K562 (cell line): ENCODE data around the gene NUDT14. TPM values are rescaled to one million over a fixed set of nuclear protein-coding genes. Genes with fewer than 3 reads are reported as not detected.

Experiments
- ARHGAP35 ChIP-seq: fragments of 450-650 bp; IDR thresholded peaks from 2 replicates; pipeline ENCODE4 v1.6.1; 2018; ENCODE audit not compliant: partially characterized antibody
- CAMTA2 ChIP-seq: fragments of 250-450 bp; sonication (Bioruptor Pico); conservative IDR thresholded peaks from 2 replicates; pipeline ENCODE4 v1.5.1; 2022
- CREM ChIP-seq: IDR thresholded peaks from 2 replicates; pipeline ENCODE4 v1.6.1; 2014; ENCODE audit warnings: antibody characterized with exemption, low read depth
- DEAF1 ChIP-seq: fragments of 450-650 bp; formaldehyde crosslinking; IDR thresholded peaks from 2 replicates; pipeline ENCODE4 v1.4.0; 2020; ENCODE audit warnings: mild to moderate bottlenecking, moderate library complexity
- DIDO1 ChIP-seq: fragments of 450-650 bp; IDR thresholded peaks from 2 replicates; pipeline ENCODE4 v1.6.1; 2016; ENCODE audit warnings: low read depth, missing biosample characterization, missing genetic modification characterization
- E2F4 ChIP-seq: sonication (generic); formaldehyde crosslinking; IDR thresholded peaks from 2 replicates; pipeline ENCODE4 v1.8.0; 2022; ENCODE audit warnings: mild to moderate bottlenecking, low read depth, missing genetic modification reagents
- ELK1 ChIP-seq: sonication (generic); formaldehyde crosslinking; IDR thresholded peaks from 2 replicates; pipeline ENCODE4 v1.8.1; 2022; ENCODE audit warnings: missing genetic modification reagents
- ETV5 ChIP-seq: sonication (generic); formaldehyde crosslinking; IDR thresholded peaks from 2 replicates; pipeline ENCODE4 v1.4.0; 2020; ENCODE audit warnings: low read depth, mild to moderate bottlenecking, missing genetic modification reagents
- HNRNPLL ChIP-seq: fragments of 200-400 bp; formaldehyde crosslinking; IDR thresholded peaks from 2 replicates; pipeline ENCODE4 v1.6.1; 2017; ENCODE audit warnings: low read length, low read depth, mild to moderate bottlenecking; ENCODE audit not compliant: poor library complexity, severe bottlenecking
- KLF10 ChIP-seq: fragments of 250-450 bp; sonication (Bioruptor Pico); IDR thresholded peaks from 2 replicates; pipeline ENCODE4 v1.6.1; 2021; ENCODE audit warnings: matching md5 sums
- LEF1 ChIP-seq: fragments of 450-650 bp; IDR thresholded peaks from 2 replicates; pipeline ENCODE4 v1.6.1; 2016; ENCODE audit warnings: mild to moderate bottlenecking
- MAZ ChIP-seq, 2 experiments: fragments of 450-650 bp in 1 of 2; sonication (generic) in 1 of 2; formaldehyde crosslinking; IDR thresholded peaks in 1 of 2; conservative IDR thresholded peaks in 1 of 2; 2 replicates each; pipeline versions ENCODE4 v1.4.0 to v1.5.0; 2020; ENCODE audit warnings: mild to moderate bottlenecking in 1 of 2, missing genetic modification reagents in 1 of 2
- MCM7 ChIP-seq, 2 experiments: fragments of 450-650 bp; IDR thresholded peaks; 2 replicates each; pipeline ENCODE4 v1.6.1; 2016 to 2018
- MYC ChIP-seq, 2 experiments: fragments of 250-450 bp in 1 of 2; sonication (Bioruptor Pico) in 1 of 2; IDR thresholded peaks; 2 replicates each; pipeline versions ENCODE4 v1.5.1 to v1.6.1; 2012 to 2021; ENCODE audit warnings: low read depth in 2 of 2, borderline replicate concordance in 1 of 2, improper control_type of control experiment in 1 of 2, low read length in 1 of 2, mild to moderate bottlenecking in 1 of 2, moderate library complexity in 1 of 2
- NCOA4 ChIP-seq: fragments of 450-650 bp; IDR thresholded peaks from 2 replicates; pipeline ENCODE4 v1.6.1; 2018; ENCODE audit warnings: mild to moderate bottlenecking; ENCODE audit not compliant: partially characterized antibody
- NFYB ChIP-seq: IDR thresholded peaks from 2 replicates; pipeline ENCODE4 v1.6.1; 2011; ENCODE audit warnings: mild to moderate bottlenecking, moderate library complexity; ENCODE audit not compliant: insufficient read length; ENCODE audit errors: extremely low read depth
- NR2C1 ChIP-seq, 2 experiments: fragments of 450-650 bp; IDR thresholded peaks; 2 replicates each; pipeline ENCODE4 v1.6.1; 2017; ENCODE audit warnings: mild to moderate bottlenecking in 2 of 2, antibody characterized with exemption in 1 of 2, inconsistent platforms in 1 of 2, missing compliant biosample characterization in 1 of 2, missing genetic modification characterization in 1 of 2
- POLR2G ChIP-seq: fragments of 200-400 bp; formaldehyde crosslinking; IDR thresholded peaks from 2 replicates; pipeline ENCODE4 v1.6.1; 2017; ENCODE audit warnings: low read depth, mild to moderate bottlenecking, antibody characterized with exemption, low read length, moderate library complexity
- RBM22 ChIP-seq: fragments of 200-400 bp; formaldehyde crosslinking; IDR thresholded peaks from 2 replicates; pipeline ENCODE4 v1.6.1; 2018; ENCODE audit warnings: low read length, low read depth; ENCODE audit not compliant: poor library complexity, severe bottlenecking
- SAFB ChIP-seq: fragments of 200-400 bp; formaldehyde crosslinking; IDR thresholded peaks from 2 replicates; pipeline ENCODE4 v1.6.1; 2017; ENCODE audit warnings: low read depth, low read length, borderline replicate concordance
- SIN3A ChIP-seq, 2 experiments: fragments of 150-350 bp in 1 of 2; IDR thresholded peaks; 2 replicates each; pipeline ENCODE4 v1.6.1; 2011 to 2016; ENCODE audit warnings: borderline replicate concordance in 2 of 2, low read depth in 2 of 2, low read length in 2 of 2, mild to moderate bottlenecking in 2 of 2, moderate library complexity in 2 of 2; ENCODE audit not compliant: control insufficient read depth in 1 of 2
- STAT5A ChIP-seq: IDR thresholded peaks from 2 replicates; pipeline ENCODE4 v1.6.1; 2012; ENCODE audit warnings: low read length, inconsistent platforms, borderline replicate concordance
- ZNF586 ChIP-seq: fragments of 450-650 bp; formaldehyde crosslinking; conservative IDR thresholded peaks from 2 replicates; pipeline ENCODE4 v1.4.0; 2020; ENCODE audit warnings: mild to moderate bottlenecking, moderate library complexity
- ZNF764 ChIP-seq: fragments of 250-450 bp; sonication (Bioruptor Pico); IDR thresholded peaks from 2 replicates; pipeline ENCODE4 v1.4.0; 2020; ENCODE audit warnings: low read depth, mild to moderate bottlenecking, moderate library complexity
- ZZZ3 ChIP-seq: fragments of 450-650 bp; IDR thresholded peaks from 2 replicates; pipeline ENCODE4 v1.6.1; 2016; ENCODE audit warnings: antibody characterized with exemption, mild to moderate bottlenecking, moderate library complexity
- polyA plus RNA-seq, 8 experiments: library from polyadenylated mRNA; depleted of rRNA in 4 of 8; stranded (reverse) in 5 of 8; unstranded in 3 of 8; fragments of >200 nt; fragmentation: Nextera tagmentation in 2 of 8; fragmentation: Illumina TruSeq in 1 of 8; extraction: Ambion mirVana in 2 of 8; extraction: Trizol in 1 of 8; gene quantifications; 2 replicates each; pipeline versions ENCODE4 v1.2.1 to v1.2.3, GENCODE V29; 2011 to 2014; ENCODE audit warnings: inconsistent platforms in 1 of 8, missing spikeins in 1 of 8
- total RNA-seq, 7 experiments: library from RNA; depleted of rRNA in 6 of 7; stranded (reverse); fragments of >200 nt in 6 of 7; fragmentation: Illumina TruSeq in 2 of 7; extraction: Trizol in 2 of 7; gene quantifications; 2 replicates each; pipeline versions ENCODE4 v1.2.1 to v1.2.3, GENCODE V29; 2011 to 2021; ENCODE audit warnings: low replicate concordance in 1 of 7

NUDT14 gene
- total and polyA plus RNA-seq, 9 of the 15 experiments (the other 6 are each of a cell fraction or from before 2014, with no cell fraction given) = 0.14 to 16.3 (median 8.2) TPM

- peak; percentile 70 for TF ChIP-seq POLR2G
- TF ChIP-seq DIDO1 = no peak
- no peak for TF ChIP-seq ZNF764
- TF ChIP-seq ARHGAP35 = no peak
- TF ChIP-seq CREM = no peak
- no peak for TF ChIP-seq MCM7 (IDR thresholded peaks at IDR 0.05)
- no peak for TF ChIP-seq NFYB
- TF ChIP-seq ZZZ3 = no peak
- TF ChIP-seq CAMTA2 (CRISPR knock-in tag) = no peak
- TF ChIP-seq DEAF1 (CRISPR knock-in tag) = no peak
- no peak for TF ChIP-seq RBM22
- TF ChIP-seq E2F4 (CRISPR knock-in tag) = no peak
- TF ChIP-seq ETV5 (CRISPR knock-in tag) = no peak
- TF ChIP-seq ZNF586 (CRISPR knock-in tag) = no peak
- TF ChIP-seq HNRNPLL = no peak
- TF ChIP-seq MYC (IDR thresholded peaks at IDR 0.05; ENCODE audit: low read depth, low read length) = peak; percentile 91; the same call in 1 of the 2 replicates
- no peak for TF ChIP-seq MYC (CRISPR knock-in tag; IDR thresholded peaks at IDR 0.05; ENCODE audit: borderline replicate concordance, low read depth)
- TF ChIP-seq SIN3A (IDR thresholded peaks at IDR 0.05; ENCODE audit: borderline replicate concordance in 2 of 2, control insufficient read depth in 1 of 2, low read depth in 2 of 2, low read length in 2 of 2) = no peak; a peak in 1 of 4 replicates
- TF ChIP-seq NCOA4 = no peak
- TF ChIP-seq NR2C1 (IDR thresholded peaks at IDR 0.05) = no peak
- TF ChIP-seq NR2C1 (tag; IDR thresholded peaks at IDR 0.05) = no peak
- peak in 1 of 2 experiments; percentile 25; a peak in 1 of 4 replicates for TF ChIP-seq MAZ (CRISPR knock-in tag; conservative IDR thresholded peaks at IDR 0.05 in 1 of 2, IDR thresholded peaks at IDR 0.05 in 1 of 2)
- peak; percentile 60; the same call in 1 of the 2 replicates for TF ChIP-seq SAFB
- no peak for TF ChIP-seq LEF1
- TF ChIP-seq STAT5A = no peak
- TF ChIP-seq KLF10 = no peak
- TF ChIP-seq ELK1 (CRISPR knock-in tag) = no peak
Measured at GRCh38 chr14:105167303-105168092, 13.6 kb downstream of the NUDT14 start (continued).
